SK-N-MC (cell line): ENCODE results near the gene BRD1.

Source experiments
- EZH2 ChIP-seq: fragments of 200-600 bp; sonication (generic); IDR thresholded peaks from one replicate; pipeline ENCODE4 v1.6.1; 2017; ENCODE audit warnings: antibody characterized with exemption
- FOXP2 ChIP-seq: optimal IDR thresholded peaks from 2 replicates; pipeline ENCODE3; 2011; ENCODE audit warnings: mild to moderate bottlenecking, moderate library complexity; ENCODE audit not compliant: insufficient read depth; ENCODE audit errors: extremely low read length, control extremely low read depth
- POLR2AphosphoS5 ChIP-seq: IDR thresholded peaks from 2 replicates; pipeline ENCODE4 v1.6.1; 2012; ENCODE audit warnings: mild to moderate bottlenecking, low read depth, low read length, borderline replicate concordance

- no peak for TF ChIP-seq EZH2
- no peak for TF ChIP-seq POLR2AphosphoS5
- TF ChIP-seq FOXP2, result no peak
Observed at GRCh38 chr22:49866646-49867045, 39.0 kb upstream of the BRD1 start.
